ENCODE results near the gene CFAP161.

The CFAP161 gene

GRCh38 chr15:81168131-81168526 lies 34.1 kb downstream of the CFAP161 start:
- DNase-seq (ENCODE audit: low read depth, low spot score), result no peak
- H3K4me3 ChIP-seq (ENCODE audit: low read depth, low read length), result no peak overlapping the region
- in situ Hi-C loops (cut with HindIII; ENCODE audit: low sequenced_read_pairs), result no loop called here
- TF ChIP-seq, protein P1, sequence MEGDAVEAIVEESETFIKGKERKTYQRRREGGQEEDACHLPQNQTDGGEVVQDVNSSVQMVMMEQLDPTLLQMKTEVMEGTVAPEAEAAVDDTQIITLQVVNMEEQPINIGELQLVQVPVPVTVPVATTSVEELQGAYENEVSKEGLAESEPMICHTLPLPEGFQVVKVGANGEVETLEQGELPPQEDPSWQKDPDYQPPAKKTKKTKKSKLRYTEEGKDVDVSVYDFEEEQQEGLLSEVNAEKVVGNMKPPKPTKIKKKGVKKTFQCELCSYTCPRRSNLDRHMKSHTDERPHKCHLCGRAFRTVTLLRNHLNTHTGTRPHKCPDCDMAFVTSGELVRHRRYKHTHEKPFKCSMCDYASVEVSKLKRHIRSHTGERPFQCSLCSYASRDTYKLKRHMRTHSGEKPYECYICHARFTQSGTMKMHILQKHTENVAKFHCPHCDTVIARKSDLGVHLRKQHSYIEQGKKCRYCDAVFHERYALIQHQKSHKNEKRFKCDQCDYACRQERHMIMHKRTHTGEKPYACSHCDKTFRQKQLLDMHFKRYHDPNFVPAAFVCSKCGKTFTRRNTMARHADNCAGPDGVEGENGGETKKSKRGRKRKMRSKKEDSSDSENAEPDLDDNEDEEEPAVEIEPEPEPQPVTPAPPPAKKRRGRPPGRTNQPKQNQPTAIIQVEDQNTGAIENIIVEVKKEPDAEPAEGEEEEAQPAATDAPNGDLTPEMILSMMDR (IDR thresholded peaks at IDR 0.05; ENCODE audit: low read depth, low read length), result no peak

- H3K4me3 ChIP-seq (ENCODE audit: low read depth, low read length), result no peak overlapping the region
- TF ChIP-seq, protein P1 (IDR thresholded peaks at IDR 0.05; ENCODE audit: low read depth, low read length), result no peak
- in situ Hi-C loops (cut with HindIII; ENCODE audit: low sequenced_read_pairs), result no loop called here
- DNase-seq (ENCODE audit: low read depth, low spot score), result no peak
These were observed 34.6 kb downstream of the CFAP161 start for GRCh38 chr15:81168644-81169043.

GRCh38 chr15:81170511-81170910 lies 36.4 kb downstream of the CFAP161 start:
- in situ Hi-C loops (cut with HindIII; ENCODE audit: low sequenced_read_pairs), result no loop called here
- DNase-seq (ENCODE audit: low read depth, low spot score), result no peak

DNA sequence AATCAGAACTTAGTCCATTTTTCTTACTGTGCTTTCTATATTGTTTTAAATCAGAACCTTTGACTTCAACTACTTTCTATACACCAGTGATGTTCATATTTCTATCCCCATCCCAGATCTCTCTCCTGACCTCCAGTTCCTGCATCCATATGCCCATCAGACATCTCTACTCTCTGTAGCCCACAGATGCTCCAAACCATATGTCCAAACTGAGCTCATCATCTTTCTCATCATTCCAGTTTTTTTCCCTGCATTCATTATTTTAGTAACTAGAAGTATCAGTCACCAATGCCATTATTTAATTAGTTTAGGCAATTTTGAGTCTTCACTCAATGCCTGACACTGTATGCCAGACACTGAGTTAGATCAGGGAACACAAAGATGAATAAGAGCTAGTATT lies 37.2 kb downstream of the CFAP161 start:
- in situ Hi-C loops (cut with HindIII; ENCODE audit: low sequenced_read_pairs), result no loop called here
- no peak for DNase-seq (ENCODE audit: low read depth, low spot score)
- TF ChIP-seq, protein P1 (IDR thresholded peaks at IDR 0.05; ENCODE audit: low read depth, low read length), result no peak
- H3K4me3 ChIP-seq (ENCODE audit: low read depth, low read length), result no peak overlapping the region

More at GRCh38 chr15:81170511-81170910, 36.4 kb downstream of the CFAP161 start:
- TF ChIP-seq, protein P1 (IDR thresholded peaks at IDR 0.05; ENCODE audit: low read depth, low read length), result no peak
- H3K4me3 ChIP-seq (ENCODE audit: low read depth, low read length), result no peak overlapping the region

DNA sequence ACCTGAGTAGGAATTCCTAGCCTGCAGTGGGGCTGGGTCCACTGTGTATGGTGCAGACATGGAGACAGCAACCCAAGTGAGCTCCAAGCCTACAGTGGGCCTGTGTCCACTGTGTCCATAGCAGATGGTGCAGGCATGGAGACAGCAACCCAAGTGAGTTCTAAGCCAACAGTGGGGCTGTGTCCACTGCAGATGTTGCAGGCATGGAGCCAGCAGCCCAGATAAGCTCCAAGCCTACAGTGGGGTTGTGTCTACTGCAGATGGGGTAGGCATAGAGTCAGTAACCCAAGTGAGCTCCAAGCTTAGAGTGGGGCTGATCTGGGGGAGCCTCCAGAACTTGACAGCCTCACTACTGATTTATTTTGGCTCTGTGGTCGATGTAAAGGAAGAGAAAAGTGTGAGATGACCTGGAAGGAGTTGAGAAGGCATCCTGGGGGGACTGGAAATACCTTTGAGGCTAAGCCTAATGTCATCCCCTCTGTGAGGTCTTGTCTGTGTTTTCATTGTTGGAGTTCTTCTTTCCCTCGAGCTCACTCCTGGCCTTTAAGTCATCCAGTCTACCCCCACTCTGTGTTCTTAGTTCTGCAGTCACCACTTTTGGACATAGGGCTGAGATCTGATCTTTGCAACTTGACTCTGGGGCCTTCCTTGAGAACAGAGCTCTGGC lies 40.2 kb downstream of the CFAP161 start:
- no peak overlapping the region for H3K4me3 ChIP-seq (ENCODE audit: low read depth, low read length)
- TF ChIP-seq, protein P1 (IDR thresholded peaks at IDR 0.05; ENCODE audit: low read depth, low read length), result no peak
- in situ Hi-C loops (cut with HindIII; ENCODE audit: low sequenced_read_pairs), result no loop called here
- DNase-seq (ENCODE audit: low read depth, low spot score), result no peak

DNA sequence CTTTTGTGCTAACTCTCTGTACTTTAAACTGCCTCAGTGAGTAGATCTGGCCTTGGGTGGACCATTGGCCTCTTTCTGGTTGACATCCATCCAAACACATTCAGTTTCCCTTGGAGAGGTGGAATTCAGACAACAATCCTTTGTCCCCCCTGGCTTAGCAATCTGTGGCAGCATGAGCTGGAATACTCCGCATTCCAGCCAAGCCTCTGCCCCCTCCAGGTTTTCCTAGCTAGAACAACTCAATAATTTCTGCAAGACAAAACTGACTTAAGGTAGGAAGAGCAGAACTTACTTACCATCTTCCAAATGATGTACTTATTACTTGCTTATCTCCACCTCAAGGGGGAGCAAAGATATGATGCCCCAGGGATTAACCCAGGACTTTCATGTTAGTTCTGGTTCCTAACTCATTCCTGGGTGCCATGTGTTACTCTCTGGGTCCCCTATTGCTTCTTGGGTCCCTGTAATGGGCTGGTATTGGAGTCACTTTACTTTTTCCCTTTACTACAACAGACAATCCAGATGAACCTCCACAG lies 40.8 kb downstream of the CFAP161 start:
- H3K4me3 ChIP-seq (ENCODE audit: low read depth, low read length), result no peak overlapping the region
- TF ChIP-seq, protein P1 (IDR thresholded peaks at IDR 0.05; ENCODE audit: low read depth, low read length), result no peak
- in situ Hi-C loops (cut with HindIII; ENCODE audit: low sequenced_read_pairs), result no loop called here
- no peak for DNase-seq (ENCODE audit: low read depth, low spot score)

All from astrocyte of the spinal cord (primary cell).